Transverse colon (tissue), 3 donors: ENCODE measurements around the gene RAX.

Experiments used
- POLR2A ChIP-seq: fragments of 450-650 bp; IDR thresholded peaks from one replicate; pipeline ENCODE4 v1.6.1; 2016; ENCODE audit warnings: antibody characterized with exemption, mild to moderate bottlenecking, moderate library complexity
- TF ChIP-seq, protein P1 (sequence below), 5 experiments: fragments of 200-600 bp in 3 of 5; fragments of 450-650 bp in 2 of 5; sonication (generic) in 3 of 5; IDR thresholded peaks; 1 replicate in 2 of 5; 2 replicates in 3 of 5; pipeline ENCODE4 v1.5.1; 2016 to 2017; ENCODE audit warnings: antibody characterized with exemption in 5 of 5, inconsistent platforms in 3 of 5, mild to moderate bottlenecking in 2 of 5, moderate library complexity in 1 of 5

- TF ChIP-seq, protein P1, sequence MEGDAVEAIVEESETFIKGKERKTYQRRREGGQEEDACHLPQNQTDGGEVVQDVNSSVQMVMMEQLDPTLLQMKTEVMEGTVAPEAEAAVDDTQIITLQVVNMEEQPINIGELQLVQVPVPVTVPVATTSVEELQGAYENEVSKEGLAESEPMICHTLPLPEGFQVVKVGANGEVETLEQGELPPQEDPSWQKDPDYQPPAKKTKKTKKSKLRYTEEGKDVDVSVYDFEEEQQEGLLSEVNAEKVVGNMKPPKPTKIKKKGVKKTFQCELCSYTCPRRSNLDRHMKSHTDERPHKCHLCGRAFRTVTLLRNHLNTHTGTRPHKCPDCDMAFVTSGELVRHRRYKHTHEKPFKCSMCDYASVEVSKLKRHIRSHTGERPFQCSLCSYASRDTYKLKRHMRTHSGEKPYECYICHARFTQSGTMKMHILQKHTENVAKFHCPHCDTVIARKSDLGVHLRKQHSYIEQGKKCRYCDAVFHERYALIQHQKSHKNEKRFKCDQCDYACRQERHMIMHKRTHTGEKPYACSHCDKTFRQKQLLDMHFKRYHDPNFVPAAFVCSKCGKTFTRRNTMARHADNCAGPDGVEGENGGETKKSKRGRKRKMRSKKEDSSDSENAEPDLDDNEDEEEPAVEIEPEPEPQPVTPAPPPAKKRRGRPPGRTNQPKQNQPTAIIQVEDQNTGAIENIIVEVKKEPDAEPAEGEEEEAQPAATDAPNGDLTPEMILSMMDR (IDR thresholded peaks at IDR 0.05): no peak
- TF ChIP-seq POLR2A: no peak
Observed at GRCh38 chr18:59267503-59268126, 5.6 kb downstream of the RAX start.
